ENCODE measurements around the gene BRD9. TPM values are rescaled to one million over a fixed set of nuclear protein-coding genes. Genes with fewer than 3 reads are reported as not detected.

BRD9 gene
- total and polyA plus RNA-seq, 2 of the 4 experiments (the other 2 are of a cell fraction), result 22.0 to 43.4 TPM

DNA sequence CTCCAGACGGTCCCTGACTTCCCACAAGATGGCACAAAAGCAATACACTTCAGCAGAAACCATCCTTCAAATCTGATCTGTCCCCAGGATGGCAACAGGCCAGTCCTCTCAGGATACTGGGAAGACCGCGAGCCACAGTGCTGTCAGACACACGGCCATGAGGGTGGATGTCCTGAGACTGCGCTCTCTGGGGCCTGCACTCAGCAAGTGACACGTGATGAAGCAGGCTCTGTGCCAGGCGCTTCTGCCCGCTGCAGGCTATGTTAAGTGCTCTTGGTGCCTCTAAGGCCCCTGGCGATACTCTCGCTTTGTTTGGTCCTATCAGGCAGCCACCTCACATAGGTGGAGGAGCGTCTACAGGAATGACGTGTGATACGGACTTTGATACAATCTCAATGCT, 7.1 kb downstream of the BRD9 start:
- Histone ChIP-seq H4K5ac (ENCODE audit: low read depth, low read length) (no peak overlapping the region), H3K9ac (ENCODE audit: low read depth, low read length) (no peak overlapping the region), H3K9me3 (ENCODE audit: control insufficient read depth, insufficient read depth, low read length) (no peaks in the 10 kb centered on the region), H3K27ac (ENCODE audit: insufficient read depth, low read length) (no peak overlapping the region), H4K91ac (ENCODE audit: insufficient read depth, low read depth, low read length) (no peak overlapping the region), H3K27me3 (ENCODE audit: control insufficient read depth, insufficient read depth, low read length) (no peaks in the 10 kb centered on the region), H3K4me1 (ENCODE audit: control insufficient read depth, insufficient read depth, low read length) (no peaks in the 10 kb centered on the region), H3K14ac (replicated peaks; ENCODE audit: low read depth, low read length) (no peak overlapping the region), H4K20me1 (ENCODE audit: insufficient read depth, low read length) (peaks cover 29% of the 10 kb centered on the region), H3K23ac (ENCODE audit: low read depth, low read length) (no peak overlapping the region), H3K56ac (ENCODE audit: extremely low read depth, insufficient read depth, low read length) (no peak overlapping the region), H2BK5ac (ENCODE audit: low read depth, low read length, poor library complexity, severe bottlenecking) (no peak overlapping the region), H3K9me1 (ENCODE audit: insufficient read depth, low read length) (peaks cover 11% of the 10 kb centered on the region), H2AK5ac (ENCODE audit: low read depth, low read length) (no peak overlapping the region), H3K36me3 (ENCODE audit: control insufficient read depth, insufficient read depth, low read length) (peaks cover 84% of the 10 kb centered on the region), H2BK20ac (ENCODE audit: low read depth, low read length) (no peak overlapping the region), H3K79me1 (ENCODE audit: low read depth in 1 of 2, low read length in 2 of 2) (peaks cover 43 to 54% of the 10 kb centered on the region in 2 experiments), H4K8ac (ENCODE audit: low read depth in 2 of 2, low read length in 2 of 2) (no peak overlapping the region), H2AK9ac (replicated peaks; ENCODE audit: low read depth, low read length, poor library complexity) (peak overlapping the region; percentile 5), H2BK120ac (ENCODE audit: low read depth, low read length) (no peak overlapping the region), H3K4ac (ENCODE audit: low read depth, low read length) (no peak overlapping the region), H3K4me2 (ENCODE audit: low read depth, low read length) (no peak overlapping the region), H2BK15ac (ENCODE audit: low read depth, low read length) (no peak overlapping the region), H3K18ac (ENCODE audit: low read depth, low read length) (no peak overlapping the region), H3K4me3 (ENCODE audit: insufficient read depth, low read depth, low read length) (no peak overlapping the region), H2AFZ (replicated peaks; ENCODE audit: low read length, poor library complexity) (no peak overlapping the region)
- ATAC-seq (ENCODE audit: low read depth), result no peak
- intact Hi-C loops (cut with micrococcal nuclease) (no loop called here), dilution Hi-C loops (cut with HindIII; ENCODE audit: low sequenced_read_pairs, unreplicated experiment) (no loop called here), in situ Hi-C loops (cut with MboI; ENCODE audit: low sequenced_read_pairs) (no loop called here)
- no peak for DNase-seq
- CTCF ChIA-PET, result no interaction called here
- TF ChIP-seq NFE2L2 (IDR thresholded peaks at IDR 0.05; ENCODE audit: low read depth, low read length) (no peak), MAFK (IDR thresholded peaks at IDR 0.05; ENCODE audit: low read depth, low read length) (no peak), RFX5 (IDR thresholded peaks at IDR 0.05; ENCODE audit: low read depth, low read length) (no peak), POLR2A (IDR thresholded peaks at IDR 0.05; ENCODE audit: low read depth, low read length) (no peak), MXI1 (IDR thresholded peaks at IDR 0.05; ENCODE audit: borderline replicate concordance, low read depth, low read length) (no peak), RCOR1 (IDR thresholded peaks at IDR 0.05; ENCODE audit: insufficient replicate concordance, low read length) (no peak), FOS (IDR thresholded peaks at IDR 0.05; ENCODE audit: low read depth, low read length) (no peak), CHD1 (IDR thresholded peaks at IDR 0.05; ENCODE audit: low read depth, low read length) (no peak), BHLHE40 (IDR thresholded peaks at IDR 0.05; ENCODE audit: low read depth, low read length) (no peak), CEBPB (IDR thresholded peaks at IDR 0.05; ENCODE audit: low read depth, low read length) (no peak), RAD21 (IDR thresholded peaks at IDR 0.05; ENCODE audit: low read length) (no peak), SMC3 (IDR thresholded peaks at IDR 0.05; ENCODE audit: low read depth, low read length) (no peak), MAZ (IDR thresholded peaks at IDR 0.05; ENCODE audit: borderline replicate concordance, low read depth, low read length) (no peak)
- TF ChIP-seq, protein P1, sequence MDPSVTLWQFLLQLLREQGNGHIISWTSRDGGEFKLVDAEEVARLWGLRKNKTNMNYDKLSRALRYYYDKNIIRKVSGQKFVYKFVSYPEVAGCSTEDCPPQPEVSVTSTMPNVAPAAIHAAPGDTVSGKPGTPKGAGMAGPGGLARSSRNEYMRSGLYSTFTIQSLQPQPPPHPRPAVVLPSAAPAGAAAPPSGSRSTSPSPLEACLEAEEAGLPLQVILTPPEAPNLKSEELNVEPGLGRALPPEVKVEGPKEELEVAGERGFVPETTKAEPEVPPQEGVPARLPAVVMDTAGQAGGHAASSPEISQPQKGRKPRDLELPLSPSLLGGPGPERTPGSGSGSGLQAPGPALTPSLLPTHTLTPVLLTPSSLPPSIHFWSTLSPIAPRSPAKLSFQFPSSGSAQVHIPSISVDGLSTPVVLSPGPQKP (IDR thresholded peaks at IDR 0.05; ENCODE audit: borderline replicate concordance, low read depth, low read length), result no peak
- TF ChIP-seq, protein P2, sequence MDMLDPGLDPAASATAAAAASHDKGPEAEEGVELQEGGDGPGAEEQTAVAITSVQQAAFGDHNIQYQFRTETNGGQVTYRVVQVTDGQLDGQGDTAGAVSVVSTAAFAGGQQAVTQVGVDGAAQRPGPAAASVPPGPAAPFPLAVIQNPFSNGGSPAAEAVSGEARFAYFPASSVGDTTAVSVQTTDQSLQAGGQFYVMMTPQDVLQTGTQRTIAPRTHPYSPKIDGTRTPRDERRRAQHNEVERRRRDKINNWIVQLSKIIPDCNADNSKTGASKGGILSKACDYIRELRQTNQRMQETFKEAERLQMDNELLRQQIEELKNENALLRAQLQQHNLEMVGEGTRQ (IDR thresholded peaks at IDR 0.05; ENCODE audit: low read depth, low read length), result no peak
- TF ChIP-seq, protein P3, sequence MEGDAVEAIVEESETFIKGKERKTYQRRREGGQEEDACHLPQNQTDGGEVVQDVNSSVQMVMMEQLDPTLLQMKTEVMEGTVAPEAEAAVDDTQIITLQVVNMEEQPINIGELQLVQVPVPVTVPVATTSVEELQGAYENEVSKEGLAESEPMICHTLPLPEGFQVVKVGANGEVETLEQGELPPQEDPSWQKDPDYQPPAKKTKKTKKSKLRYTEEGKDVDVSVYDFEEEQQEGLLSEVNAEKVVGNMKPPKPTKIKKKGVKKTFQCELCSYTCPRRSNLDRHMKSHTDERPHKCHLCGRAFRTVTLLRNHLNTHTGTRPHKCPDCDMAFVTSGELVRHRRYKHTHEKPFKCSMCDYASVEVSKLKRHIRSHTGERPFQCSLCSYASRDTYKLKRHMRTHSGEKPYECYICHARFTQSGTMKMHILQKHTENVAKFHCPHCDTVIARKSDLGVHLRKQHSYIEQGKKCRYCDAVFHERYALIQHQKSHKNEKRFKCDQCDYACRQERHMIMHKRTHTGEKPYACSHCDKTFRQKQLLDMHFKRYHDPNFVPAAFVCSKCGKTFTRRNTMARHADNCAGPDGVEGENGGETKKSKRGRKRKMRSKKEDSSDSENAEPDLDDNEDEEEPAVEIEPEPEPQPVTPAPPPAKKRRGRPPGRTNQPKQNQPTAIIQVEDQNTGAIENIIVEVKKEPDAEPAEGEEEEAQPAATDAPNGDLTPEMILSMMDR (conservative IDR thresholded peaks at IDR 0.05; ENCODE audit: low read depth, low read length), result no peak
- POLR2A ChIA-PET (ENCODE audit: unreplicated experiment), result no interaction called here
- no TSS peak for BruUV-seq (replicated peaks)
- 74% methylated on average over 3 of the region's 13 CpGs; no CpG with 5 or more reads in 1 of the 2 experiments for WGBS, 2 experiments (ENCODE audit: extremely low coverage in 2 of 2, insufficient read length in 1 of 2)

All from IMR-90 (cell line).